ENCODE data around the gene ROR1.

- TF ChIP-seq KAT2A (conservative IDR thresholded peaks at IDR 0.05; ENCODE audit: control insufficient read depth, low read depth, low read length) (no peak), LARP7 (IDR thresholded peaks at IDR 0.05) (no peak), SMARCA5 (IDR thresholded peaks at IDR 0.05) (no peak), FOXK2 (IDR thresholded peaks at IDR 0.05) (no peak), RAD21 (IDR thresholded peaks at IDR 0.05; ENCODE audit: insufficient read depth, low read depth, low read length) (no peak), POLR2AphosphoS2 (IDR thresholded peaks at IDR 0.05; ENCODE audit: low read depth, low read length) (no peak), ZNF274 (IDR thresholded peaks at IDR 0.05; ENCODE audit: insufficient read depth, insufficient read length) (no peak), EP300 (IDR thresholded peaks at IDR 0.05; ENCODE audit: borderline replicate concordance in 1 of 2, control insufficient read depth in 1 of 2, low read depth in 2 of 2, low read length in 2 of 2) (no peak), CEBPB (IDR thresholded peaks at IDR 0.05; ENCODE audit: borderline replicate concordance in 1 of 2, low read depth in 2 of 2, low read length in 2 of 2) (no peak), TAF1 (IDR thresholded peaks at IDR 0.05; ENCODE audit: borderline replicate concordance, low read depth, low read length) (no peak)
- TF ChIP-seq, protein P1, sequence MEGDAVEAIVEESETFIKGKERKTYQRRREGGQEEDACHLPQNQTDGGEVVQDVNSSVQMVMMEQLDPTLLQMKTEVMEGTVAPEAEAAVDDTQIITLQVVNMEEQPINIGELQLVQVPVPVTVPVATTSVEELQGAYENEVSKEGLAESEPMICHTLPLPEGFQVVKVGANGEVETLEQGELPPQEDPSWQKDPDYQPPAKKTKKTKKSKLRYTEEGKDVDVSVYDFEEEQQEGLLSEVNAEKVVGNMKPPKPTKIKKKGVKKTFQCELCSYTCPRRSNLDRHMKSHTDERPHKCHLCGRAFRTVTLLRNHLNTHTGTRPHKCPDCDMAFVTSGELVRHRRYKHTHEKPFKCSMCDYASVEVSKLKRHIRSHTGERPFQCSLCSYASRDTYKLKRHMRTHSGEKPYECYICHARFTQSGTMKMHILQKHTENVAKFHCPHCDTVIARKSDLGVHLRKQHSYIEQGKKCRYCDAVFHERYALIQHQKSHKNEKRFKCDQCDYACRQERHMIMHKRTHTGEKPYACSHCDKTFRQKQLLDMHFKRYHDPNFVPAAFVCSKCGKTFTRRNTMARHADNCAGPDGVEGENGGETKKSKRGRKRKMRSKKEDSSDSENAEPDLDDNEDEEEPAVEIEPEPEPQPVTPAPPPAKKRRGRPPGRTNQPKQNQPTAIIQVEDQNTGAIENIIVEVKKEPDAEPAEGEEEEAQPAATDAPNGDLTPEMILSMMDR (IDR thresholded peaks at IDR 0.05 in 2 of 3, conservative IDR thresholded peaks at IDR 0.05 in 1 of 3; ENCODE audit: control insufficient read depth in 2 of 3, extremely low read depth in 1 of 3, insufficient read depth in 1 of 3, low read depth in 3 of 3, low read length in 3 of 3), result no peak
- TF ChIP-seq, protein P2, sequence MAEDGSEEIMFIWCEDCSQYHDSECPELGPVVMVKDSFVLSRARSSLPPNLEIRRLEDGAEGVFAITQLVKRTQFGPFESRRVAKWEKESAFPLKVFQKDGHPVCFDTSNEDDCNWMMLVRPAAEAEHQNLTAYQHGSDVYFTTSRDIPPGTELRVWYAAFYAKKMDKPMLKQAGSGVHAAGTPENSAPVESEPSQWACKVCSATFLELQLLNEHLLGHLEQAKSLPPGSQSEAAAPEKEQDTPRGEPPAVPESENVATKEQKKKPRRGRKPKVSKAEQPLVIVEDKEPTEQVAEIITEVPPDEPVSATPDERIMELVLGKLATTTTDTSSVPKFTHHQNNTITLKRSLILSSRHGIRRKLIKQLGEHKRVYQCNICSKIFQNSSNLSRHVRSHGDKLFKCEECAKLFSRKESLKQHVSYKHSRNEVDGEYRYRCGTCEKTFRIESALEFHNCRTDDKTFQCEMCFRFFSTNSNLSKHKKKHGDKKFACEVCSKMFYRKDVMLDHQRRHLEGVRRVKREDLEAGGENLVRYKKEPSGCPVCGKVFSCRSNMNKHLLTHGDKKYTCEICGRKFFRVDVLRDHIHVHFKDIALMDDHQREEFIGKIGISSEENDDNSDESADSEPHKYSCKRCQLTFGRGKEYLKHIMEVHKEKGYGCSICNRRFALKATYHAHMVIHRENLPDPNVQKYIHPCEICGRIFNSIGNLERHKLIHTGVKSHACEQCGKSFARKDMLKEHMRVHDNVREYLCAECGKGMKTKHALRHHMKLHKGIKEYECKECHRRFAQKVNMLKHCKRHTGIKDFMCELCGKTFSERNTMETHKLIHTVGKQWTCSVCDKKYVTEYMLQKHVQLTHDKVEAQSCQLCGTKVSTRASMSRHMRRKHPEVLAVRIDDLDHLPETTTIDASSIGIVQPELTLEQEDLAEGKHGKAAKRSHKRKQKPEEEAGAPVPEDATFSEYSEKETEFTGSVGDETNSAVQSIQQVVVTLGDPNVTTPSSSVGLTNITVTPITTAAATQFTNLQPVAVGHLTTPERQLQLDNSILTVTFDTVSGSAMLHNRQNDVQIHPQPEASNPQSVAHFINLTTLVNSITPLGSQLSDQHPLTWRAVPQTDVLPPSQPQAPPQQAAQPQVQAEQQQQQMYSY (CRISPR knock-in tag; IDR thresholded peaks at IDR 0.05), result no peak
These were observed 21.1 kb downstream of the ROR1 start for GRCh38 chr1:63794939-63795378.
